GM19328 (cell line): ENCODE results near the gene YWHAG.
A peak's percentile ranks its signal among the peaks of the same experiment; 100 is the strongest.
"Not testable (repeated sequence)": the region's sequence is repeated elsewhere in the genome, so short reads cannot be mapped to it uniquely, and the experiment has no call there.

ENCODE experiments used
- ATAC-seq: cut with Tn5 transposase; IDR thresholded peaks from one replicate; pipeline ENCODE4 v1.9.1; 2021; ENCODE audit warnings: mild to moderate bottlenecking, moderate library complexity; ENCODE audit not compliant: unreplicated experiment

The YWHAG gene

DNA sequence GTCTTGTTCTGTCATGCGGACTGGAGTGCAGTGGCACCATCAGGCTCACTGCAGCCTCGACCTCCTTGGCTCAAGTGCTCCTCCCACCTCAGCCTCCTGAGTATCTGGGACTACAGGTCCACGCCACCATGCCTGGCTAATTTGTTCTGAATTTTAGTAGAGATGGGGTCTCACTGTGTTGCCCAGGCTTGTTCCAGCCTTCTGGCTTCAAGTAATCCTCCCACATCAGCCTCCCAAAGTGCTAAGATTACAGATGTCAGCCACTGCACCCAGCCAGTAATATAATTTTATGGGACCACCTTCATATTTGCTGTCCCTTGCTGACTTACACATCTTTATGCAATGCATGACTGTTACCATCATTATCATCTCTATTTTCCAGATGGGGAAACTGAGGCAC, 57.8 kb downstream of the YWHAG start:
- ATAC-seq, result no peak

DNA sequence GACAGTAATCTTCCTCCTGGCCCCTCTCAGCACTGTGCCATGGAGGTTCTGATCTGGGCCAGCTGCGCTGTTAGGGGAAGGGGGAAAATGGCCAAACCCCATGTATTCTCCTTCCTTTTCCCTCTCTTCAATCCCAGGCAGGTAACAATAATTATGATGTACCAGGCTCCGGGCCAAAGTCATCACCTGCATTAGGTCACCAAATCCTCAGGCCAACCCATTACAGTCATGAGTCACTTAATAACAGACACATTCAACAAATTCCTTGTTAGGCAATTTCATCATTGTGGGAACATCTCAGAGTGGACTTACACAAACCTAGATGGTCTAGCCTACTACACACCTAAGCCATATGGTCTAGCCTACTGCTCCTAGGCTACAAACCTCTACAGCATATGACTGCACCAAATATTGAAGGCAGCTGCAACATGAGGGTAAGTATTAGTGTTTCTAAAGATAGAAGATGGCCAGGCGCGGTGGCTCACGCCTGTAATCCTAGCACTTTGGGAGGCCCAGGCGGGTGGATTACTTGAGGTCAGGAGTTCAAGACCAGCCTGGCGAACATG, 58.5 kb downstream of the YWHAG start:
- ATAC-seq, result no peak

DNA sequence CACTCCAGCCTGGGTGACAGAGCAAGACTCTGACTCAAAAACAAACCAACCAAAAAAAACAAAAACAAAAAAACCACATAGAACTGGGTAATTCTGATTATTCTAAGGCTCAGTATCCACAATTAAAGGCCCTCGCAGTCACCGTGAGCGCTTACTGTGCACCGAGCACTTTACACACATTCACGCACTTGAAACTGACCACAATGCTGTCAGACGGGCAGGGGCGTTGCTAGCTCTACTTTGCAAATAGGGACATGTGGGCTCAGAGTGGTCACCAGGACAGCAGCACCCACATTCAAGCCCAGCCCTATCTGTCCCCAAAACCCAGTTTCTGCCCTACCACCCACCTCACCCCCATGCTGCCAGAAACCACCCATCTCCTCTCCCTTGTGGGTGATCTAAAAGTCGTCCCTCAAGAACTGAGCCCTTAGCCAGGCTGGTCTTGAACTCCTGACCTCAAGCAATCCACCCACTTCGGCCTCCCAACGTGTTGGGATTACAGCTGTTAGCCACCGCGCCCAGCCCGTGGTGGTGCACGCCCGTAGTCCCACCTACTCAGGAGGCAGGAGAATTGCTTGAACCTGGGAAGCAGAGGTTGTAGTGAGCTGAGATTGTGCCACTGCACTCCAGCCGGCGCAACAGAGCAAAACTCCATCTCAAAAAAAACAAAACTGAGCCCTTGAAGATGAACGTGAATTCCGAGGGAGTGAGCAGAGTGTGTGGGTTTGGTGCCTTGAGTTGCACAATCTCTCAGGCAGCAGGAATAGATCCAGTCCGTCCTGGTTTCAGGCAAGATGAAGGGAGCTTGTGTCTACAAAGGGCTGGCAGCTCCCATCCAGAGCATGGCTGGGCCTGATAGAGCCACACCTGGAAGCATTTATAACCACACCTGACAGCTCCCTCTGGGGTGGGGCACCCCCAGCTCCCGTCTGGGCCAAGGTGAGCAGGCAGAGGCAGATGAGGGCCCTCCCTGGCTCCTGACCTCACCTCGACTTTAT, 61.7 kb downstream of the YWHAG start:
- ATAC-seq, result no peak

DNA sequence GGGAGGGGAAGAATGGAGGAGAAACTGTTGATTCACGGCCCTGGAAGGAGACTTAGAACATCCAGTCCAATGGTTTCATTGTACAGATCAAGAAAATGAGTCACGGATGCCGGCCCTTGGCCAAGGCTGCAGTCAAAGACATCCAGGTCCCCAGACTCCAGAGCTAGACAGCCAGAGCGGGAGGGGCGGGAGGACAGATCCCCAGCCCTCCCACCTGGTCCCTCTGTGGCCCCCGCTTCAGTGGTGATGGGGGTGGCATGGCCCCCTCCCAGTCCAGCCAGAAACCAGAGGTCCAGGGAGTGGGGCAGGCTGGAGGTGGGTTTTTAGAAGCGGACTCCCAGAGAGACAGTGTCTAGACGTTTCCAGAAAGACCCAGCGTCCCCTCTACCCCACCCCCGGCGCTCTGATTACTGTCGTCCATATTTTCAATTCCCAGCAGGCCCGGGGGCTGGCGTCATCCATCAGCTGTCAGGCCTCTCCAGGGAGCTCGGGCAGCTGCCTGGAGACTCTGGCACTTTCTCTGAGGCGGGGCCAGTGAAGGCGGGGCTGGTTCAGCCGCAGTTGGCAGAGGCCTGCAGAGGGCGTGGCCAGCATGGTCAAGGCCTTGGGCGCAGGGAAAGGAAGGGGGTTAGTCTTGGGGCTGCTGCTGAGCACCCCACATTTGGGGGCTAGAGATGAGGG, 64.3 kb downstream of the YWHAG start:
- ATAC-seq, result no peak

DNA sequence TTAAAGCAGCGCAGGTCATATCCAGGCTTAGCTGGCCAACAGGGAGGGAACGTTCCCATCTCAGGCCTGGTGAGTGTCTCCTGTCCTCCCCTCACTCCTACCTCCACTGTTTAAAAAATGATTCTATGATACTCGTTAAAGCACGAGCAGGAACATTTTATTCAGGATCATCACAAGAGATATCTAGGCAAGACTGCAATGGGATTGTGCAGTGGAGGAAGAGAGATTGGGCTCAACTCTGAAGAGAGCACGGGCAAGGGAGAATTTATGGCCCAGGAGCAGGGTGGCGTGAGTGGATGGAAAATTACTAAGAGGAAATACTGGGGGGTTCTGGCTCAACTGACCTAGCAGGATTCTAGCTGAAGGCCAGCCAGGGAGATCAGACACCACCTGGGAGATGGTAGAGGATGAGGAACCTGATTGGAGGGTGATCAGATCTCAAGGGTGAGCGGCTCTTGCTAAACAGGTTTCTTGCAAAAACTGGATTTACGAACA, 65.3 kb downstream of the YWHAG start:
- no peak for ATAC-seq

DNA sequence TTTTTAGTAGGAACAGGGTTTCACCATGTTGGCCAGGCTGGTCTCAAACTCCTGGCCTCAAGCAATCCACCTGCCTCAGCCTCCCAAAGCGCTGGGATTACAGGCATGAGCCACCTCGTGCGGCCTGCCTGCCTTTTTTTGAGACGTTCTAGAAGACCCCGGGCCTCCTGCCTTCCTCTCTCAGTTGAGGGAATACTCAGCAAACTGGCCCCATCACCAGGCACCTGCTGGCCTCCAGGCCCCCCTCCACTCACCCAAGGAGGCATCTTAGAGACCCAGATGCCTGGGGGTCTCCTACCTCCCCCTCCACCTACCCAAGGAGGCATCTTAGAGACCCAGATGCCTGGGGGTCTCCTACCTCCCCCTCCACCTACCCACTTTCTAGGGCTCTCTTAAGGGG, 65.9 kb downstream of the YWHAG start:
- ATAC-seq, result not testable (repeated sequence)

DNA sequence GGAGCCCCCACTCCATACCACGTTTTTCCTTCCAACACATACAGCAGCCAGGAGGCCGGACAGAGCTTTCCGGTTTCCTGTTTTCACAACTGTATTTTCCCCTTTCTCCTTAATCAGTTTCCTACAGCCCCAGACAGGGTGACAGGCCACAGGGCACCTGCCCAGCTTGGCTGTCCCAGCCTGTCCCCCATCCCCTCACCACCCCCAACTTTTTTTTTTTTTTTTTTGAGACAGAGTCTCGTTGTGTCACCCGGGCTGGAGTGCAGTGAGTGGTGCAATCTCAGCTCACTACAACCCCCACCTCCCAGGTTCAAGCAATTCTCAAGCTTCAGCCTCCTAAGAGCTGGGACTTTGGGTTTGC, 66.6 kb downstream of the YWHAG start:
- no peak for ATAC-seq

DNA sequence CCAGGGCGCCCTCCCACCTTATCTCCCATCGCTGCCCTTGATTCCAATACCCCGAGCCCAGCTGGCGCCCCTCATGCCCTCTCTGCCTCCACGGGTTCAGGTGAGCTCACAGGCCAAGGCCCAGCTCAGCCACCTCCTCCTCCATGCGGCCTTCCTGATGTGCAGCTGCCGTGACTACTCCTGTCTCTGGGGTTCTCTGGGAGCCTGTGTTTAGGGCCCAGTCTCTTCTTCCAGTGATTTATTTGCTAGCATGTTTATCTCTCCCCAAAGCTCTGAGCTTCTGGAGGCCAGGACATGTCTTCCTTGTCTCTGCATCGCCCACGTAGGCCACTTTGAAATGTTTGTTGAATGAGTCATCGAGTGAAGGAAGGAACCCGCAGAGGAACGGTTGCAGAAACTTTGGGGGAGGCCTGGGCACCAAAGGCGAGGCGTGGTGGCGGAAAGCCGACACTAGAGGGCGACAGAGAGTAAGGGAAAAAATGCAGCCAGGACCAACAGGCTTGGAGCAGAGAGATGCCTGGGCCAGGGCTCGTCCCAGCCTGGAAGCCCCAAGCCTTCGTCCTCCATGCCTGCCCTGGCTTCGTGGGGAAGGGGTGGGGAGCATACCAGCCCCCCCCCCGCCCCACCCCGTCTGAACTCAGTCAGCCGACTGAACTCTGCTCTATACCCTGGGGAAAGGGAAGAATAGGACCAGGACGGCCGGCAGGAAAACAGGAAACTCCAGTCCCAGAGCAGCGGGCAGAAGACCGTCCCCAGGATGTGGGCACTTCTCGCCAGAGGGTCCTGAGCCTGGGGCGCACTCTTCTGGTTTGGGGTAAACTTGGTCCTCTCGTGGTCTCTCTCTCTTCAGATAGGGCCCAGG, 67.2 kb downstream of the YWHAG start:
- ATAC-seq, result peak; percentile 67

DNA sequence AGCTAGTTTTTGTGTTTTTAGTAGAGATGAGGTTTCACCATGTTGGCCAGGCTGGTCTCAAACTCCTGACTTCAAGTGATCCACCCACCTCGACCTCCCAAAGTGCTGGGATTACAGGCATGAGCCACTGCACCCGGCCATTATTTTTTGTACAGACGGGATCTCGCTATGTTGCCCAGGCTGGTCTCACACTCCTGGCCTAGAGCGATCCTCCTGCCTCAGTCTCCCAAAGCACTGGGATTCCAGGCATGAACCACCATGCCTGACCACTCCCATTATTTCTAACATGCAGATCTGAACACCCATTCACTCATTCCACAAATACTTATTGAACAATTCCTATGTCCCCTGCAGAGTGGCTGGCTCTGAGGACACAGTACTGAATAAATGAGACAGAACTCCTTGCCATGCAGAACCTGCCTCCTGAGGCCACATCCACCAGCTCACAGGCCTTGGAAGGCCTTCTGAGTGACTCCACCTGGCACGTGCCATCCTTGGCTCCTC, 67.9 kb downstream of the YWHAG start:
- ATAC-seq, result not testable (repeated sequence)

DNA sequence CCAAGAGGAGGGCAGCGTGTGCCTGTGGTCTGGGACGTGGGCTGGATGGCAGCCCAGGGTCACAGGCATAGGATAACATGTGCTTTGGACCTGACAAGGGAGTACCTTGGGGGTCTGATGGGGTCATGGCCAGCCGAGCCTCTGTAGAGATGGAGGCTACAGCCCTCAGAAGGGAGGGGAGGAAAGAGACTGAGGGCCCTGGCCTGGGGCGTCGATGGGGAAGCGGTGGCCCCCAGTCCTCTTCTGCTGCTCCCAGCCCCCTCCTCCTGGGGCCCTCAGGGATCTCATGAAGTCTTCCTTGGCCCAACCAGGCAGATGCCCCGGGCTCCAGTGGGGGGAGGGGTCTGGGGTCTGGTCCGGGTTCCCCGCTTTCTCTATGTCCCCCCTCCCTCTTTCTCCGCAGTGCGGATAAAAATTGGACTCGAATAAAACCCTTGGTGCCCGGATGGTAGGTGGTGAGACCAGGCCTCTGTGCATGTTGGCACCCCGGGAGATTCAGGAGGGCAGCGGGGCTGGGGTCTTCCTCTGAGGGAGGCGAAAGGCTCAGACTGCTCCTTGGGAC, 71.9 kb downstream of the YWHAG start:
- no peak for ATAC-seq

DNA sequence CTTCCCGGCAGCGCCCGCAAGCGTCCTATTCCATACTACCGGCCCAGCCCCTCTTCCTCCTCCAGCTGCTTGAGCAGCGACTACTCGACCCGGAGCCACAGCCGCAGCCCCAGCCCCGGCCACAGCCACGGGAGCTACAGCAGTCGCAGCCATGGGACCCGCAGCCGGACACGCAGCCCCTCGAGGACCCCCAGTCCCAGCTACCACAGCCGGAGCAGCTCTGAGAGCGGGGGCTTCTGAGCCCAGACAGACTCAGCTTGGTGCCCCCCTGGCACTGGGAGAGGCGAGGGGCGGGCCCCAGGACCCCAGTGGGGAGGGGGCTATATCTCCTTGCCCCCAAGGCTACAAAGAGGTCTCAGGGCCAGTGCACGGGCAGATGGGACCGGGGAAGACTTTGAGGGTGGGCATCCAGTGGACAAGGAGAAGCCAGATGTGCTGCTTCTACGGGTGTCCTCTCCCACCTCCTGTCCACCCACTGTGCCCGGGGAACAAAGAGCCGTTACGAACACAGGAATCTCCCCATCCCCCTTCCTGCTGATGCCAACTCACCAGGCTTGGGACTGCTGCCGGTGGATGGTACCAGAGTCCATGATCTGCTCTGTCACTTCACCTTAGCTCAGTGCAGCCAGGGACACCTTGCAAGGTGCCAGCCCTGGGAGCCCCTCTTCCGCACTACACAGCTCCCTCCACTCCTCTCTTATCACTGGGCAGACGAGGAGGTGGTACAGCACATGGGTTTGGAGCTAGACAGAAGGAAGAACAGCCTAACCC, 73.0 kb downstream of the YWHAG start:
- ATAC-seq, result no peak

DNA sequence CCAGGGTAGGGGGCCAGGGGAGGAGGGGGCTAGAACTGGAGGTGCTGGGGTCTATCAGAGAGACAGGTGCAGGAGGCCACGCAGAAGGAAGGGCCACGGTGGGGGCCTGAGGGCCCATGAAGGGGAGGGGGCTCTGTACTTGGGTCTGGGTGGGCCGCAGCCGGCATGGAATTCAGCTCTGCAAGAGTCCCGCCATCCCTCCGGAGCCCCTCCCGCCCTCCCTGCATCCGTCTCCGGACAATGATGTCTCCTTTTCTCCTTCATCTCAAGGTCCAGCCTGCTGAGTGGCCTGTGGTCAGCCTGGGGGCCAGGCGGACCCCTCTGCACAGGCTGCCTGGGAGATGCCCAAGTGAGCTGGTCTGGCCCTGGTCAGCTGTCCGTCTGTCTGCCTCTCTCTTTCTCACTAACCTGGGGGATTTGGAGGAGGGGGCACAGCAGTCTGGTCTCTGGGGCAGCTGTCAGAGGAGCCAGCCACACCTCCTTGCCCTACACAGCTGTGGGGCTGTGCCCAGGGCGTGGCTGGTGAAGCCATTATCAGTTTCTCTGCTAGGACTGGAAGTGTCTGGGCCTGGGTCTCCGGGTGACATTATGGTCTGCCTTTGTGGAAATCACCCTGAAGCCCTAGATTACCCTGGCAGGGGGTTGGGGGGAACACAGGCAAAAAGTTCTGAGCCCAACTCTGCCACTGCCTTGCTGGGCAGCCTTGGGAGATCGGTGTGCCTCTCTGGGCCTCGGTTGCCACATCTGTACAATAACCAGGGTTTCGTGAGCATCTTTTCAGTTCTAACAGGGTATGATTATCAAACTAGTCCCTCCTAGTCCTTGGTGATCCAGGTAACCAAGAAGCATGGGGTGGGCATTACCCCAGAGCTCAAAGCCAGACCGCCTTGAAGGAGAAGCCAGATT, 75.3 kb downstream of the YWHAG start:
- no peak for ATAC-seq

DNA sequence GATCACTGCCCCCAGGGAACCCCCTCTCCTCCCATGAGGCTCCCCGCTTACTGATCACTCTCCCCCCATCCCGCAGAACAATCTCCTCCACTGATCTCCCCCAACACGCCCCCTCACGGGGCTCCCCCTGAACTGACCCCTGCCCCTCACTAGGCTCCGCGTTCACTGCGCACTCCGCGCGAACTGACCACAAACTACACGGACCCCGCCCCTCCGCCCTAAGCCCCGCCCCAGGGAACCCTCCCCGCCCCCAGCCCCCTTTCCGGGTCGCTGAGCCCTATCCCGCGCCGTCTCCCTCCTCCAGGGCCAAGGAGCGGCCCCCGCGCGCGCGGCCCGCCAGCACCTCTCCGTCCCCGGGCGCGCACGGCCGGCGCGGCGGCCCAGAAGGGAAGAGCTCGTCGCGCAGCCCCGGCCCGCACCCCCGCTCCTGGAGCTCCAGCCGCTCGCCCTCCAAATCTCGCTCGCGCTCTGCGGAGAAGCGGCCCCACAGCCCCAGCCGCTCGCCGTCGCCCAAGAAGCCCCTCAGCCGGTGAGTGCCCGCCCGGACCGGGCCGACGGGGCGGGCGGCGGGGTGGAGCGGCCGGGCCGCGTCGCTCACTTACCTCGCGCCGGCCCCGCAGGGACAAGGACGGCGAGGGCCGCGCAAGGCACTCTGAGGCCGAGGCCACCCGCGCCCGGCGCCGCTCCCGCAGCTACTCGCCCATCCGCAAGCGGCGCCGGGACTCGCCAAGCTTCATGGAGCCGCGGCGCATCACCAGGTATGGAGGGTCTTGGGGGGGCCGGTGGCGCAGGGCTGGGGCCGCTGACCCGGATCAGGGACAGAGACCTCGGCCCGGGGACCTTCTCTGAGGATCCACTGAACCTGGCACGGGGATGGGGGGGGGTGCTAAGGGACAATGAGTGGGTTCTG, 76.2 kb downstream of the YWHAG start:
- no peak for ATAC-seq

DNA sequence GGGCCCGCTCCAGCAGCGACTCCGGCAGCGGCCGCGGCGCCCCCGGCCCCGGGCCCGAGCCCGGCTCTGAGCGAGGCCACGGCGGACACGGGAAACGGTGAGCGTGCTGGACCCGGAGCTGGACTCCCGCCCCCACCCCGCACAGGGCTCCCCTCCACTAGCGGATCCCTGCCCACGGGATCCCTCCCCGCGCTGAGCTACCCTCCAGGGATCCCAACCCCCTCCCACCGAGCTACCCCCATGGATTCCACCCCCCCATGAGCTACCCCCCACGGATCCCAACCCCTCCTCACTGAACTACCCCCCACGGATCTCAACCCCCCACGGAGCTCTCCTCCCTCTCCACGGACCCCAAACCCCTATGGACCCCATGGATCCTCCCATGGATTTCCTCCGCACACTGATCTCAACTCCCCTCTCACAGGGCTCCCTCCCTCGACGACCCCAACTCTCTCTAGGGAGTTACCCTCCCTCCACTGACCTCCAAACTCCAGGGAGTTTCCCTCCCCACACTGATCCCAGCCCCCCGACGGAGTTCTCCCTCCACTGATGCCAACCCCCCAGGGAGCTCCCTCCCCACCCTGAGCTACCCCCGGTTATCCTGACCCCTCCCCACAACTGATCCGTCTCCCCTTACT, 77.0 kb downstream of the YWHAG start:
- ATAC-seq, result no peak

DNA sequence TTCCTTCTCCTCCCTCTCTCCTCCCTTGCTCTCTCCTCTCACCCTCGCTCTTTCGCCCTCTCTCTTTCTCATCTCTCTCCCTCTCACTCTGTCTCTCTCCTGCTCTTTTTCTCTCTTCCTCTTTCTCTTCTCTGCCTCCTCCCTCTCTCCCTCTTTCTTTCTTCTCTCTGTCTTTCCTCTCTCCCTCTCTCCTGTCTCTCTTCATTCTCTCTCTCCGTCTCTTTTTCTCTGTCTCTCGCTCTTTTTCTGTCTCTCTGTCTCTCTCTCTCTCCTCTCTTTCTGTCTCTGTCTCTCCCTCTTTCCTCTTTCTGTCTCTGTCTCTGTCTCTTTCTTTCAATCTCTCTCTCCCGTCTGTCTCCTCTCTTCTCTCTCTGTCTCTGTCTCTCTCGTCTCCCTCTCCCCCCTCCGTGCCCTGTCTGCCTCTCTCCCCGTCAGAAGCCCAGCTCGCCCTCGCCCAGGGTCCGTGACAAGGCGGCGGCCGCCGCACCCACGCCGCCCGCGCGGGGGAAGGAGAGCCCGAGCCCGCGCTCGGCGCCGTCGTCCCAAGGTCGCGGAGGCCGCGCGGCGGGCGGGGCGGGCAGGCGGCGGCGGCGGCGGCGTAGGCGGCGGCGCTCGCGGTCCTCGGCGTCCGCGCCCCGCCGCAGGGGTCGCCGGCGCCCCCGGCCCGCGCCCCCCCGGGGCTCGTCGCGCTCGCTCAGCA, 77.6 kb downstream of the YWHAG start:
- ATAC-seq, result no peak

DNA sequence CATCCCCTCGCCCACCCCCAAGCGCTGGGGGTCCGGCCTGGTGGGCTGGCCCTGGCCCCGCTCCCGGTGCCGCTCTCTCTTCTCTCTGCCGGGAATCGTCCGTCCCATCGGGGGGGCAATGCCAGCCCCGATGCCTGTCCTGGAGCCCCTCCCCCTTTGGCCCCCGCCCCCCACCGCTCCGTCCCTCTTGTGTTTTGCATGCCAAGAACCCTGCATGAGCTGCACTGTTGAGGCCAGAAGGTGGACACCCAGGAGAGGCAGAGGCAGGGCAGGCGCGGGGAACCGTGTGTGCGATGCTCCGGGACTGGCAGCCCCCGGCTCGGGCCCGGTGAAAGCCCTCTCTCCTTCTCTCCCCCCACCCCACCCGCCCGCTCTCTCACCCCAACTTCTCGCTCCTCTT, 78.4 kb downstream of the YWHAG start:
- ATAC-seq, result no peak
